Common myeloid progenitor, CD34-positive (primary cell): ENCODE measurements around the gene RGS3.

ENCODE experiments used
- CTCF ChIA-PET: fragments of 350-600 bp; sonication (Branson Sonifier 250); formaldehyde crosslinking; loops from one replicate; lab custom pipeline; 2021; ENCODE audit warnings: antibody characterized with exemption; lab: Charles Lee
- POLR2A ChIA-PET: fragments of 350-600 bp; sonication (Branson Sonifier 250); formaldehyde crosslinking; loops from one replicate; lab custom pipeline; 2021; ENCODE audit warnings: antibody characterized with exemption; lab: Charles Lee
- DNase-seq, 3 donors: peaks; one replicate each; pipeline versions ENCODE4 v3.0.0 to v3.0.0-alpha.2; 2013
- H3K27ac ChIP-seq, 2 experiments: 1 replicate in 1 of 2; 2 replicates in 1 of 2; pipeline ENCODE4 v1.7.0; 2013; ENCODE audit warnings: inconsistent platforms in 2 of 2, low read length in 2 of 2, mild to moderate bottlenecking in 2 of 2, low read depth in 1 of 2, moderate library complexity in 1 of 2; ENCODE audit not compliant: severe bottlenecking in 2 of 2, insufficient read depth in 1 of 2, poor library complexity in 1 of 2
- H3K27me3 ChIP-seq, 5 experiments: replicated peaks in 2 of 5; 1 replicate in 3 of 5; 2 replicates in 2 of 5; pipeline versions ENCODE4 v1.6.1 to v1.7.0; 2013; ENCODE audit warnings: low read length in 4 of 5, mild to moderate bottlenecking in 2 of 5, moderate library complexity in 2 of 5, inconsistent platforms in 1 of 5; ENCODE audit not compliant: insufficient read depth in 5 of 5, control insufficient read depth in 4 of 5
- H3K36me3 ChIP-seq, 4 experiments: 1 replicate in 2 of 4; 2 replicates in 2 of 4; pipeline versions ENCODE4 v1.6.1 to v1.7.0; 2013; ENCODE audit warnings: low read length in 3 of 4, control low read depth in 1 of 4, mild to moderate bottlenecking in 1 of 4; ENCODE audit not compliant: control insufficient read depth in 4 of 4, insufficient read depth in 4 of 4
- H3K4me1 ChIP-seq, 4 experiments: 1 replicate in 3 of 4; 2 replicates in 1 of 4; pipeline versions ENCODE4 v1.6.1 to v1.7.1; 2013; ENCODE audit warnings: low read length in 3 of 4, mild to moderate bottlenecking in 3 of 4, control low read depth in 1 of 4, inconsistent platforms in 1 of 4, moderate library complexity in 1 of 4; ENCODE audit not compliant: control insufficient read depth in 4 of 4, insufficient read depth in 4 of 4; ENCODE audit errors: control extremely low read depth in 1 of 4
- H3K4me3 ChIP-seq, 7 experiments: 1 replicate in 4 of 7; 2 replicates in 3 of 7; pipeline versions ENCODE4 v1.5.1 to v1.7.0; 2013; ENCODE audit warnings: mild to moderate bottlenecking in 7 of 7, low read length in 6 of 7, moderate library complexity in 6 of 7, inconsistent platforms in 2 of 7, low read depth in 2 of 7, control low read depth in 1 of 7; ENCODE audit not compliant: insufficient read depth in 4 of 7, control insufficient read depth in 1 of 7; ENCODE audit errors: extremely low read depth in 1 of 7
- H3K9me3 ChIP-seq, 5 experiments: 1 replicate in 4 of 5; 2 replicates in 1 of 5; pipeline versions ENCODE4 v1.6.1 to v1.7.1; 2013; ENCODE audit warnings: low read length in 4 of 5, mild to moderate bottlenecking in 2 of 5, inconsistent platforms in 1 of 5, low read depth in 1 of 5, moderate library complexity in 1 of 5; ENCODE audit not compliant: control insufficient read depth in 4 of 5, insufficient read depth in 2 of 5; ENCODE audit errors: control extremely low read depth in 1 of 5
- WGBS: methylation state at CpG from one replicate; pipeline ENCODE4 v1.1.5; 2013; ENCODE audit not compliant: insufficient coverage; 5-methylcytosine and 5-hydroxymethylcytosine counted together

The RGS3 gene

GRCh38 chr9:113574441-113575262 is 111.1 kb downstream of the RGS3 start:
- H3K9me3 ChIP-seq: no peaks in the 10 kb centered on the region
- H3K36me3 ChIP-seq: no peaks in the 10 kb centered on the region
- no peak overlapping the region for H3K4me3 ChIP-seq
- no peaks in the 10 kb centered on the region for H3K27me3 ChIP-seq
- H3K27ac ChIP-seq: no peak overlapping the region
- CTCF ChIA-PET: interaction anchor here (0.9 to 2.8 kb wide), 5 partner anchors 10 to 49 kb away, joined by 3 to 13 read pairs (median 4); no protein-coding TSS in a partner anchor
- H3K4me1 ChIP-seq: peaks cover 11 to 35% (median 28%) of the 10 kb centered on the region in 4 experiments
- no peak for DNase-seq
- POLR2A ChIA-PET: no interaction called here
- WGBS: 94% methylated on average over 14 of the region's 14 CpGs

- 86% methylated on average over 6 of the region's 11 CpGs for WGBS
- H3K27ac ChIP-seq: no peak overlapping the region
- ChIA-PET POLR2A (interaction anchor here (0.7 kb wide), 1 partner anchor 8 kb away, joined by 3 read pairs; no protein-coding TSS in a partner anchor), CTCF (interaction anchor here (0.8 to 5.0 kb wide), 9 partner anchors 9 to 131 kb away, joined by 3 to 54 read pairs (median 4); no protein-coding TSS in a partner anchor)
- no peaks in the 10 kb centered on the region for H3K27me3 ChIP-seq
- H3K36me3 ChIP-seq: no peaks in the 10 kb centered on the region
- H3K9me3 ChIP-seq: no peaks in the 10 kb centered on the region
- H3K4me1 ChIP-seq: peaks cover 24 to 65% (median 57%) of the 10 kb centered on the region in 4 experiments
- DNase-seq: no peak
- peak overlapping the region in 1 of 7 experiments; percentile 26 for H3K4me3 ChIP-seq
Measured at GRCh38 chr9:113577525-113578261, 114.2 kb downstream of the RGS3 start.

GRCh38 chr9:113578279-113578865 is 114.8 kb downstream of the RGS3 start:
- Histone ChIP-seq H3K27ac (peak overlapping the region; percentile 27 to 44), H3K27me3 (no peaks in the 10 kb centered on the region), H3K36me3 (peaks cover 0 to 6% (median under 1%) of the 10 kb centered on the region in 4 experiments), H3K4me3 (peak overlapping the region in 1 of 7 experiments; percentile 26), H3K4me1 (peaks cover 24 to 65% (median 57%) of the 10 kb centered on the region in 4 experiments), H3K9me3 (no peaks in the 10 kb centered on the region)
- POLR2A ChIA-PET: interaction anchor here (0.7 kb wide), 1 partner anchor 9 kb away, joined by 3 read pairs; no protein-coding TSS in a partner anchor
- DNase-seq: no peak
- CTCF ChIA-PET: interaction anchor here (0.8 to 5.0 kb wide), 16 partner anchors 10 to 267 kb away, joined by 3 to 54 read pairs (median 4); no protein-coding TSS in a partner anchor
- 93% methylated on average over 3 of the region's 3 CpGs for WGBS

- ChIA-PET CTCF (interaction anchor here (0.5 to 5.0 kb wide), 18 partner anchors 10 to 802 kb away, joined by 3 to 54 read pairs (median 4); no protein-coding TSS in a partner anchor), POLR2A (interaction anchor here (0.7 kb wide), 1 partner anchor 9 kb away, joined by 3 read pairs; no protein-coding TSS in a partner anchor)
- Histone ChIP-seq H3K27me3 (no peaks in the 10 kb centered on the region), H3K4me3 (peak overlapping the region in 3 of 7 experiments; percentile 26 to 28 (median 26)), H3K36me3 (peaks cover 3 to 11% (median 5%) of the 10 kb centered on the region in 4 experiments), H3K4me1 (peaks cover 24 to 65% (median 57%) of the 10 kb centered on the region in 4 experiments), H3K9me3 (no peaks in the 10 kb centered on the region), H3K27ac (peak overlapping the region; percentile 27 to 44)
- peak; percentile 73 to 96 (median 94) for DNase-seq
- WGBS: 0% methylated on average over 1 of the region's 5 CpGs
Measured at GRCh38 chr9:113578882-113579282, 115.4 kb downstream of the RGS3 start.

- H3K4me1 ChIP-seq: peaks cover 24 to 64% (median 57%) of the 10 kb centered on the region in 4 experiments
- peak overlapping the region in 1 of 2 experiments; percentile 74 for H3K27ac ChIP-seq
- 29% methylated on average over 5 of the region's 5 CpGs for WGBS
Measured at GRCh38 chr9:113579283-113580040, 115.9 kb downstream of the RGS3 start.

More at GRCh38 chr9:113579283-113580040, 115.9 kb downstream of the RGS3 start:
- ChIA-PET POLR2A (no interaction called here), CTCF (interaction anchor here (0.5 to 5.0 kb wide), 21 partner anchors 9 to 801 kb away, joined by 3 to 54 read pairs (median 4); no protein-coding TSS in a partner anchor)
- Histone ChIP-seq H3K27me3 (no peaks in the 10 kb centered on the region), H3K9me3 (no peaks in the 10 kb centered on the region), H3K4me3 (peak overlapping the region in 3 of 7 experiments; percentile 26 to 51 (median 28)), H3K36me3 (peaks cover 3 to 16% (median 10%) of the 10 kb centered on the region in 4 experiments)
- DNase-seq: peak in 2 of 3 donors; percentile 84 to 89
